HPDE6-E6E7 (cell line): Measurements from ENCODE around the gene ACER2.
"Not testable (repeated sequence)": the region's sequence is repeated elsewhere in the genome, so short reads cannot be mapped to it uniquely, and the experiment has no call there.

Source experiments
- DNase-seq: peaks from one replicate; pipeline ENCODE4 v3.0.0; 2011; ENCODE audit warnings: missing footprints; ENCODE audit errors: extremely low spot score

The ACER2 gene

DNA sequence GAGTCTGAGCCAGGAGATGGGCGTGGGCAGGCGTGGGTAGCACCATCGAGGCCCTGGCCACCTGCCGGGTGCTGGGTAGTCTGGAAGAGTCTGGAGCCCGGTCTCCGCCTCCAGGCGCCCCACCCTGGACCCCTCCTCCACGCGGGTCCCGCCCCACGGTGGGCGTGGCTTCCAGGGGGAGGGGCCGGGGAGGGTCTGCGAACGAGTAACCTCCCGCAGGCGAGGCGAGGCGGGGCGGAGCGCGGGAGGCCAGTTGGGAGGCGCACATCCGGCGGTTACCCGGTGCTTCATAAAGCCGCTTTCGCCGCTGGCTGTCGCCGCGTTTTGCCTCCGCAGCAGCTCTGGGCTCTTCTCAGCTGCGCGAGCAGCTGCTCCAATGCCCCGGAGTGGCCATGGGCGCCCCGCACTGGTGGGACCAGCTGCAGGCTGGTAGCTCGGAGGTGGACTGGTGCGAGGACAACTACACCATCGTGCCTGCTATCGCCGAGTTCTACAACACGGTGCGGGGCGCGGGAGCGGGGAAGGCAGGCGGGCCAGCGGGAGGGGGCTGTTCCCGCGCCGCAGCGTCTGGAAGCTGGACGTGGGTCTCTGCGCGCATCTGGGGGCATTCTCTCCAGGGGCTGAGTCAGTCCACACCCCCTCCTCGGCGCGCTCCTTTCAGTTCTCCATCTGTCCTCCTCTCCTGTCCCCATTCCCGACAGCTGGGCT, at the start of gene ACER2:
ACER2 (plus strand) TSS at position 317 of the 708 bp plus-strand sequence; CDS start at position 393, 76 bp downstream.
- peak; percentile 73 for DNase-seq

DNA sequence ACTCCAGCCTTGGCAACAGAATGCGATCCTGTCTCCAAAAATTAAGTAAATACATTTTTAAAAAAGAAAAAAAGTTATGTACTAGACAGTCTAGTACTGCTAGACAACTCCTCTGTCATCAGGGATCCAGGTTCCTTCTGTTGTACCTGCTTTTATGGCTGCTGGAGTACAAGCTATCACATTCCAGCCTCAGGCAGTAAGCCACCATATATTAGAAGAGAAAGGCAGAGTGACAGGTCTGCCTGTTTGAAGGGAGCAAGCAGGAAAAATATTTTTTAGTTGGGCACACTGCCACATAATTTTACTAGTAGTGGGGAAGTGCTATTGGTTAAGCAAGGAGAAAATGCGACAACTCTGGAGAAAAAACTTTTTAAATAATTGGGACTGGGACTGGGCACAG, 39.7 kb upstream of the ACER2 start:
- DNase-seq, result no peak

DNA sequence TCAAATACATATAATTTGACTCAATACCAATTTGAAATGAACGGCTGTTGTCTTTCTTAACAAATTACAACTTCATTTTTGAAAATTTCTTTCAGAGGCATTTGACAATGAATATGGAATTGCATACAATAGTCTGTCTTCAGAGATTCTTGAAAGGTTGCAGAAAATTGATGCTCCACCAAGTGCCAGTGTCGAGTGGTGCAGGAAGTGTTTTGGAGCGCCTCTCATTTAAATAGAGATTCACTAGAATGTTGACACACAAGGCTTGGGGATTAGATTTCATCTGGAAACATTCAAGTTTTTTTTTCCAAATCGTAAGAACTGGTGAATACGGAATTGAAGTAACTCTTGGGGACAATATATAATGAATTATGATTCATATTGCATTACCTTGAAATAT, 36.9 kb upstream of the ACER2 start:
- DNase-seq, result no peak

DNA sequence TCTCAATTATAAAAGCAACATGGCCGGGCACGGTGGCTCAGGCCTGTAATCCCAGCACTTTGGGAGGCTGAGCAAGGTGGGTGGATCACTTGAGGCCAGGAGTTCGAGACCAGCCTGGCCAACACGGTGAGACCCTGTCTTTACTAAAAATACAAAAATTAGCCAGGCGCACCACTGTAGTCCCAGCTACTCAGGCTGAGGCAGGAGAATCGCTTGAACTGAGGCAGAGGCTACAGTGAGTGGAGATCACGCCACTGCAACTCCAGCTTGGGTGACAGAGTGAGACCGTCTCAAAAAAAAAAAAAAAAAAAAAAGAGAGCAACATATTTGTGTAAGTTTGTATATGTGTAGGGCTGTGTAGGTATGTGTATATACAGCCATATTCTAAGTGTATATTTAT, 36.2 kb upstream of the ACER2 start:
- no peak for DNase-seq

DNA sequence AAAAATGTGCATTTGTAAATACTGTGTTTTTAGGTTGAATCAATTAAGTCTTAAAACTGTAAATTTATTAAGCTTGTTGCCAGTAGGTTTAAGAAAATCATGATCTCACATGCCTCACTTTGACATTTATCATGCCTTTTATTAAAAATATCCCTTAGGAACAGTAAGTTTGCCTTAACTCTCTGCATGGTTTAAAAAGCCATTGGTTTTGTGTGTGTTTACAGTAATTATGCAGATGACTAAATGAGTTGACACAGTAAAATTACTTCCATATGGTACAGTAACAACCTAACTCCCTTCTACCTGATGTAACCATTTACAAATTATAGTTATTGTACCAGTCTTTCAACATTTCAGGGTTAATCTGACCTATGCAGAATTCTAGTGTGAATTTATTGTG, 35.3 kb upstream of the ACER2 start:
- DNase-seq, result no peak

DNA sequence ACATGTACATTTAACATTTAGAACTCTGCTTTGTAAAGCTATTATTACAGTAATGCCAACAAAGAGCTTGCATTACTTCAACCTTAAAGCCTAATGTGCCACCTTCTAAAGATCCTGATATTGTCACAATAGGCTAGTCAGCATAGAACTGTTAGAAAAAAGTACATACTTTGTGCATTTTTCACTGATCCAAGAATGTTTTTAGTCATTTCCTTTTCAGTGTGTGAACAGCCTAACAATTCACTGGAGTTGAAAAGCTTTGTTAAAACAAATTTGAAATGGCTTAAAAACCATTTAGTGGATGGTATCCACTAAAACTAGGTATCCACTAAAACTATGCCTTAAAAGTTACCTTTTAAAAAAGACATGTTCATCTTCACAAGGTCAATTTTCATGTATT, 33.3 kb upstream of the ACER2 start:
- no peak for DNase-seq

DNA sequence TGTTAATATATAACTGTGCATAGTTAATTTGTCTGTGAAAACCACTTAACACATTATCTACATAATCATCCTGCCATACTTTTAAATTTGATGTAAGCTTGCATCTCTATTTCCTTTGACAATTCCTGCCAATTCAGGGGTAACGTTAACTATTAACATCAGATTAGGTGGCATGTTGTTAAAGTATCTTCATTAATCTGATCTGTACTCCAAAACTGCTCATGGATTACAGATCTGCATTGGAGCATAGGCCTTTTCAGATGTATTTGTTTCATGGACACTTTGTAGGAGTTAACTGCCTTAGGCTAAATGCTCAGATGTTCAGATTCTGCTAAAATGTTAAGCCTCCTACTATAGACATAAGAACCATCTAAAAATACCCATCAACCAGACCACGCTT, 31.9 kb upstream of the ACER2 start:
- no peak for DNase-seq

DNA sequence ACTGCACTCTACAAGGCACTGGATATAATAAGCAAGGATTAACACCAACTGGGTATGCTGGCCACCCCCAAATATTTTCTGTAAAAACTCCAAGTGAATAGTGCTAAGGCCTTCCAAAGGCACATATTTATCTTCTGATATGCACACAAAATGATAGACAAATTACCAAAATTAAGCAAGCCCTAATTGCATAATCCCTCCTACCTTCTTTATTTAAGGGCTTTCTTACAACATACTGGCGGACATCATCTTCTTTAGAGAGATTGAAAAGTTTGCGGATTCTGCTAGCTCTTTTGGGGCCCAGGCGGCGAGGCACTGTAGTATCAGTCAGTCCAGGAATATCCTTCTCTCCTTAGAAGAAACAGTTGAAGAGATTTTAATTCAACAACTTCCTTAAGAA, 30.6 kb upstream of the ACER2 start:
- DNase-seq, result no peak

DNA sequence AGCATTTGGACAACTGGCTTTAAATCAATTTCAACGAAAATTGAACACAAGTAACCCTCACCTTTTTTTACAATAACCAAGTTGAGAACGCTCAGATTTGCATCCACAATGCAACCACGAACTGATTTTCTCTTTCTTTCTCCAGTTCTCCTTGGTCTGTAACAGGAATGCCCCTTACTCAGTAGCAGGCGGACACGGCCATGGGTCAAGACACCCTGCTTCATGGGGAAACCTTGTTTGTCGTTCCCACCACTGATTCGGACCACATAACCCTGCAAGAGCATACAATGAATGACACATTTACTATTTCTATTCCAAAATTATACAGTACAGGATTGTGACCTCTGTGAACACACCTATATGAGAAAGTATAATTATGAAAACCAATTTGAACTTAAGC, 30.2 kb upstream of the ACER2 start:
- DNase-seq, result no peak

DNA sequence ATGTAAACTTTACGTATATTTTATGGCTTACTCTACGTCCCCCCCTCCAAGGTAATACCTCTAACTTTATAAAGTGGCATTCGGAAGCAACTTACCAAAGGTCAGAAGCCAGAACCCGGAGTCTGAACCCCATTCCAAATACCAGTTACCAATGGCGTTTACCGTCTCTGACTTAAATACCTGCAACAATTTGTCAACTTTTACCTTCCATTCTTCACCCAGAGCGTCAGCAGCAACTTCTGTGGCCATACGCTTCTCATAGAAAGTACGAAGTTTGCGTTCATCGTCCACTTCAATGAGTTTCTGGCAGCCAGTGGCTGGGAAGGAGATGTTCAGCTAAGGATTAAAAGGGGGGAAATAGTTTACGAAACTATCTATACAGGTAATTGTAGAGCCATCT, 29.5 kb upstream of the ACER2 start:
- no peak for DNase-seq

DNA sequence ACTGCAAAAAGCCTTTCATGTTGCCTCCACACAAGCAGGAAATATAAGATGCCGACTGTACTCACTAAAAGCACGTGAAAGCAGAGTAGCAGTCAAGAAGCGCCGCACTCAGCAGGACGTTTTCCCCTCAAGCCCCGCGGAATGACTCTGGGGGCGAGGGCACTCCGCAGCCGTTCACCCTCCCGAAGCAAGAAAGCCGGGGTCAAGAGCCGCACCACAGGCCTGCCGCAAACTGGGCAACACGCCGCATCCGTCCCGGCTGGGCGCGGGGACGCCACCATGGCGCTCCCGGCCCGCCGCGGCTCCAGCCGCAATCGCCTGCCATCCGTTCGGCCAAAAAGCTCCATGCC, 29.1 kb upstream of the ACER2 start:
- DNase-seq, result no peak

DNA sequence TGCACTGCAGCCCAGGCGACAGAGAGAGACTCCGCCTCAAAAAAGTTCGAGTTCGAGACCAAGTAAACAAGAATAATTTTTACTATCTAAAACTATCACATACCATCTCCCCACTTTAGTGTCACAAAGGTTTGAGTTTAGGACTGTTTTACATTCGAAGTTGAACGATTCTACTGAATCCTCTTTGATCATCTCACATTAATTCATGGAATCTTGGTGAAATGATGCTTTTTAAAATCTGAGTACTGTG, 28.1 kb upstream of the ACER2 start:
- DNase-seq, result no peak

DNA sequence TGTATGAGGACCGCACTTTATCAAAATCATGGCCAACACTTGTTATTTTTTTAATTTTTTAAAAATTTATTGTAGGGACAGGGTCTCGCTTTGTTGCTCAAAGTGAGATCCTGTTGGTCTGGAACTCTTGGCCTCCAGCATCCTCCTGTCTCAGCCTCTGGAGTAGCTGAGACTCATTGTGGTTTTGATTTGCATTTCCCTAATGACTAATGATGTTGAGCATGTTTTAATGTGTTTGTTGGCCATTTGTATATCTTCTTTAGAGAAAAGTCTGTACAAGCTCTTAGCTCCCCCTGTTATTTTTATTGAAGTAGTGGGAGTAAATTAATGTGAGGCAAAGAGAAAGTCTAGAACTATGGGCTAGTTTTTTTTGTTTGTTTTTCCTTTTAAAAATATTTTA, 27.2 kb upstream of the ACER2 start:
- no peak for DNase-seq

DNA sequence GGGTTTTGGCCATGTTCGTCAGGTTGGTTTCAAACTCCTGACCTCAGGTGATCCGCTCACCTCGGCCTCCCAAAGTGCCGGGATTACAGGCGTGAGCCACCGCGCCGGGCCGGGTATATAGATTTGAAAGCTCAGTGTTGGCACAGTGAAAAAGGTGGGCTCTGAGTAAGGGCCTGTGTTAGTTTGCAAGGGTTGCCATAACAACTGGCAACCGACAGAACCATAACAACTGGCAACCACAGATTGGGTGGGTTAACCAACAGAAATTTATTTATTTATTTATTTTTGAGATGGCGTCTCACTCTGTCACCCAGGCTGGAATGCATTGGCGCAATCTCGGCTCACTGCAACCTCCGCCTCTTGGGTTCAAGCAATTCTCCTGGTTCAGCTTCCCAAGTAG, 23.6 kb upstream of the ACER2 start:
- not testable (repeated sequence) for DNase-seq

DNA sequence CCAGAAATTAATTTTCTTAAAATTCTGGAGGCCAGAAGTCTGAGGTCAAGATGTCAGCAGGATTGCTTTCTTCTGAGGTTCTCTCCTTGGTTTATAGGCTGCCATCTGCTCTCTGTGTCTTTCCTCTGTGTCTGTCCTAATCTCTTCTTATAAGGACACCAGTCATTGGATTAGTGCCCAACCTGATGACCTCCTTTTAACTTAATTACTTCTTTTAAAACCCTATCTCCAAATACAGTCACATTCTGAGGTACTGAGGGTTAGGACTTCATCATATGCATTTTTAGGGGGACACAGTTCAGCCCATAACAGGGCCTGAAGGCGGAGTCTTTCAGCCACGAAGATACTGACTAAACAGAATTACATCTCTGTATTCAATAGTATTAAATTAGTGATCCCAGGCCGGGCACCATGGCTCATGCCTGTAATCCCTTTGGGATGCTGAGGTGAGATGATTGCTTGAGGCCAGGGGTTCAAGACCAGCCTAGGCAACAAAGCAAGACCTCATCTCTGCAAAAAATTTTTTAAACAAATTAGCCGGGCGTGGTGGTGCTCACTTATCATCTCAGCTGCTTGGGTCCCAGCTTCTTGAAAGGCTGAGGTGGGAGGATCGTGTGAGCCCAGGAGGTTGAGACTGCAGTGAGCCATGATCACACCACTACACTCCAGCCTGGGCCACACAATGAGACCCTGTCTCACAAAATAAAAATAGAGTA, 22.9 kb upstream of the ACER2 start:
- DNase-seq, result no peak

DNA sequence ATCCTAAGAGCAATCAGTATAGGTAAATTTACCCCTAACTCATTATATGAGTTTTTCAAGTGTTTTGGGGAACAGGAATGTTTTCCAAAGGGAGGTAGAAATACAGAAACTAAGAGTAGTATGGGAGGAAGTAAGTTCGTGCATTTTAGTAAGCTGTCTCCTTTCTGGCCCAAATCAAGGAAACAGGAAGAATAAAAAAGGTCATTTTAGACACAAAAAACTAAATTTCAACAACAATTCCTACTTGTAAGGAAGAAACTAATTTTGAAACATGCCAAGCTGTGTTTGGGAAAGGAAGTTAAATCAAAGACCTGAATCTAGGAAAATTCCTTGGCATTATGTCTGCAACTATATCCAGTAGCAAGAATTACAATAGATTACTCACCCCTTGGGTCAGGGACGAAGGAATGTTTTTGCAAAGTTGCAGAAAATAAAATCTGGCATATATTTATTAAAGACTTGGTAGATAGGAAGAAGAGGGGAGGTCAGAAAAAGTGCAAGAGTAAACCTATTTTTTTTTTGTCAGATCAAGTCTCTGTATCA, 22.2 kb upstream of the ACER2 start:
- DNase-seq, result no peak

DNA sequence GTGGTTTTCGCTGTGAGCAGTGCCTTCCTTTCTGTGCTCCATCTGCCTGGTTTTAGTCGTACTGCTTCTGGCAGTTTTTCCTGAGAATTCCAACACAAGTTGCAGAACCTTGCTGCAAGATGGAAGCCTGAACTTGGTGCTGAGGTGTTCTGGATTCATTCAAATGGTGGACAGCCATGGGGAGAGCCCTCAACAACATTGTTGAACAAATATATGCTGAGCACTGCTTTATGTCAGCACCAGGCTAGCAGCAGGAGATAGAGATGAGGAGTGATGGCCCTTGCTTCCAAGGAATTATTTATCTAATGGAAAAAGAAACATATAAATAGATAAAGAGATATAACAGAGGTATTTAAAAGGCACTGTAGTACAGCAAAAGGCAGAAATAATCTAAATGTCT, 21.5 kb upstream of the ACER2 start:
- DNase-seq, result no peak

DNA sequence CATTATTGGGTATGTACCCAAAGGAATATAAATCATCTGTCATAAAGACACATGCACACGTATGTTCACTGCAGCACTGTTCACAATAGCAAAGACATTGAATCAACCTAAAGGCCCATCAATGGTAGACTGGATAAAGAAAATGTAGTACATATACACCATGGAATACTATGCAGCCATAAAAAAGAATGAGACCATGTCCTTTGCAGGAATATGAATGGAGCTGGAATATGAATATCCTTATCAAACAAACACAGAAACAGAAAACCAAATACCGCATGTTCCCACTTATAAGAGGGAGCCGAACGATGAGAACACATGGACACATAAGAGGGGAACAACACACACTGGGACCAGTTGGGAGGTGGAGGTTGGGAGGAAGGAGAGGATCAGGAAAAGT, 19.3 kb upstream of the ACER2 start:
- DNase-seq, result not testable (repeated sequence)

DNA sequence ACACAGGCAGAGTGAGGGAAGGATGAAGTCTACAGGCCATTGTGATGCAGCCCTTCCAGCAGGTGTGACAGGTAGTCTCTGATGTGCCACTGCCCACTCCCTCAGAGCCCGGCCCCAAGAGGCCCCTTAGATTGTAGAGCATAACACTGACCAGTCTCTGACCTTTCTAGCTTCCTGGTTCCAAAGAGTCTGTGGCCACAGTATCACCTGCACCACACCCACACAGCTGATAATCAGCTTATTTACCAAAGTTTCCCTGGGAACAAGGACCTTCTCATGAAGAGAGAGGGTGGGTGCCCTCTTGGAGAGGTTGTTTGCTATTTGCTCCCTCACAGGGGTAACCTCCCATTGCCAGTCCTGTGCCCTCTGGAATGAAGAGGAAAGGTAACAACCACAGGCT, 11.0 kb upstream of the ACER2 start:
- DNase-seq, result no peak

DNA sequence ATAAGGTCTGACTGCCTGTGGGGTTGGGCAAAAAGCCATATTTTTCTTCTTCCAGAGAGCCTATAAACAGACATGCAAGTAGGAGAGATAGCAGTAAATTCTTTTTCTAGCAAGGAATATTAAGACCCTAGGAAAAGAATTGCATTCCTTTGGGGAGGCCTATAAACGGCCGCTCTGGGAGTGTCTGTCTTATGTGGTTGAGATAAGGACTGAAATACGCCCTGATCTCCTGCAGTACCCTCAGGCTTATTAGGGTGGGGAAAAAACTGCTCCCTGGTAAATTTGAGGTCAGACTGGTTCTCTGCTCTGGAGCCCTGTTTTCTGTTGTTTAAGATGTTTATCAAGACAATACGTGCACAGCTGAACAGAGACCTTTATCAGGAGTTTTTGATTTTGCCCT, 5.6 kb upstream of the ACER2 start:
- not testable (repeated sequence) for DNase-seq

DNA sequence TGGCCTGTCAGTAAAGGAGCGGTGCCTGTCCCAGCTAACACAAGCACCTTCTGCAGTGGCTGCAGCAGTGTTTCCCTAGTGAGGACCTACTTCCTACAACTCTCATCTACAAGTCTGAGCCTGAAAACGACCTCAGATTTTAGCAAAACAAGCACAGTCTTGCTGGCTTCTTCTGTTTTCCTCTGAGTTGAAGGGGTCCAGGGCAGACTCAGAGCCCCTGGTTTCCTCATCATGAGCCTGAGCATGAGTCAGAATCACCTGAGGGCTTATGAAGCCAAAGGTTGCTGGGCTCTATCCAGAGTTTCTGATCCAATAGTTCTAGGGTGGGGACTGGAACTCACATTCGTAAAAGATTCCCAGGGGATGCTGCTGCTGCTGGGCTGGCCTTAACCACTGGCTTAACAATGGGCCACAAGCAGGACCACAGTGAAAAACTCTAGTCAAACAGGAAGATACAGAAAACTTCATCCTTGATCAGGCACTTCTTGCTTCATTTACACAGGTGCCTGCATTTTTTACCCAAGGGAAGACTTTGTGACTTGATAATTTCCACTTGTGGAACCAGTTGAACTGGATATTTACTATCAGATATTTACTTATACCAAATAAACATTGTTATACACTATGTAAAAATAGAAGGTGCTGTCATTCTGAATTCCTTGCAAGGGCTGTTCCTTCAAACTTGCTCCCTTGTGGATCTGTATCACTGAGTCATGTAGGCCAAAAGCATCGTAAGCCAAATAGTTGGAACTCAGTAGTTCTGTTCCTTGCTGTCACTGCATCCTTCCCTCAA, 4.3 kb upstream of the ACER2 start:
- peak; percentile 67 for DNase-seq

DNA sequence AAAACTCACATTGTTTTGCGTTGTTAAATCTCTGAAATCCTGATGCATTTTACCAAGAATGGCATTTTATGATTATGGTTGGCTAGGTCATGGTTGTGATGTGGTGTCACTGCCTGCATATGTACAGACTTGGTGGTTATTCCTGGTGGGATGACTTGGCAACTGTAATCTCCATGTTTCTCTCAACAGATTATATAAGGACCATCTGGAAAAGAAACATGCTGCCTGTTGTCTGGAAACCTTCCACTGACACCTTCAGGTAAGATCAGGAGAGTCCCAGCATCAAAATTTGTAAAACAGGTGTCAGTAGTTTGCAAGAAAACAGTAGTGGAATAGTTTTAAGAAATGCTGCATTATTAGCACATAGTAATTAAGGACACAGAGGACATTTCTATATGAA, 3.0 kb upstream of the ACER2 start:
- no peak for DNase-seq

DNA sequence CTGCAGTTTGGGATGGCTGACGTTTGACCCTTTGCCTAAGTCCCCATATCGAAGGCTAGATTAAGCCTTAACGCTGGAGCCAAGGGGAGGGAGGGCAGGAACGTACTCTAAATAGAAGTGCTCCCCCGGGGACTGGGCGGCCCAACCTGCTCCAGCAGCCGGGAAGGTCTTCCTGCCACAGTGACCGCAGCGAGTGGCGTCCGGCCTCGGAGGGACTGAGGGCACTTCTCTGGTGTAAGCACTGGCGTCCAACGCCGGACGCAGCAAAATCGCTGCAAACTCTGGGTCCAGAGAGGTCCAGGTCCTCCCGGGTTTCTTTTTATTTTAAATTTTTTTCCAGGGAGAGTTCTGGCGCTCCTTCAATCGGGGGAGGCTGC, 505 bp upstream of the ACER2 start:
- DNase-seq, result no peak
